HEK293T (cell line): ENCODE measurements around the gene RNF141.

Source experiments
- CTCF ChIA-PET: fragments of 350-600 bp; formaldehyde crosslinking; extraction: SDS; loops from one replicate; lab custom pipeline; 2021; ENCODE audit warnings: antibody characterized with exemption, inconsistent platforms; lab: Yijun Ruan, JAX
- POLR2A ChIA-PET: fragments of 350-600 bp; formaldehyde crosslinking; extraction: SDS; loops from one replicate; lab custom pipeline; 2020; ENCODE audit warnings: antibody characterized with exemption, inconsistent platforms; lab: Yijun Ruan, JAX
- DNase-seq: peaks from one replicate; pipeline ENCODE4 v3.0.0; 2012; ENCODE audit warnings: mixed read lengths; ENCODE audit errors: extremely low spot score
- ARNT ChIP-seq: fragments of 450-650 bp; IDR thresholded peaks from 2 replicates; pipeline ENCODE4 v1.6.1; 2017; ENCODE audit warnings: mild to moderate bottlenecking
- BHLHE40 ChIP-seq: fragments of 450-650 bp; IDR thresholded peaks from 2 replicates; pipeline ENCODE4 v1.6.1; 2016; ENCODE audit warnings: mild to moderate bottlenecking, moderate library complexity, borderline replicate concordance
- CTBP1 ChIP-seq: fragments of 450-650 bp; IDR thresholded peaks from 2 replicates; pipeline ENCODE4 v1.6.1; 2016; ENCODE audit warnings: borderline replicate concordance
- ELF4 ChIP-seq: fragments of 450-650 bp; IDR thresholded peaks from 2 replicates; pipeline ENCODE4 v1.6.1; 2017; ENCODE audit warnings: antibody characterized with exemption
- FOXA1 ChIP-seq: fragments of 450-650 bp; IDR thresholded peaks from 2 replicates; pipeline ENCODE4 v1.6.1; 2016; ENCODE audit warnings: mild to moderate bottlenecking
- FOXK2 ChIP-seq: fragments of 450-650 bp; IDR thresholded peaks from 2 replicates; pipeline ENCODE4 v1.6.1; 2016; ENCODE audit warnings: mild to moderate bottlenecking
- FOXM1 ChIP-seq: fragments of 450-650 bp; IDR thresholded peaks from 2 replicates; pipeline ENCODE4 v1.6.1; 2017; ENCODE audit warnings: mild to moderate bottlenecking, borderline replicate concordance
- HDGF ChIP-seq: fragments of 450-650 bp; IDR thresholded peaks from 2 replicates; pipeline ENCODE4 v1.6.1; 2017; ENCODE audit warnings: antibody characterized with exemption, borderline replicate concordance
- L3MBTL2 ChIP-seq: fragments of 450-650 bp; conservative IDR thresholded peaks from 2 replicates; pipeline ENCODE4 v1.6.1; 2016; ENCODE audit warnings: mild to moderate bottlenecking
- LEF1 ChIP-seq: fragments of 450-650 bp; IDR thresholded peaks from 2 replicates; pipeline ENCODE4 v1.6.1; 2017; ENCODE audit warnings: mild to moderate bottlenecking, borderline replicate concordance
- NFRKB ChIP-seq: fragments of 450-650 bp; IDR thresholded peaks from 2 replicates; pipeline ENCODE4 v1.6.1; 2016; ENCODE audit warnings: mild to moderate bottlenecking, moderate library complexity
- PKNOX1 ChIP-seq: fragments of 450-650 bp; IDR thresholded peaks from 2 replicates; pipeline ENCODE4 v1.6.1; 2016
- SP1 ChIP-seq: fragments of 450-650 bp; IDR thresholded peaks from 2 replicates; pipeline ENCODE4 v1.6.1; 2017
- SUZ12 ChIP-seq: fragments of 450-650 bp; IDR thresholded peaks from 2 replicates; pipeline ENCODE4 v1.6.1; 2016; ENCODE audit warnings: mild to moderate bottlenecking
- TARDBP ChIP-seq: fragments of 450-650 bp; IDR thresholded peaks from 2 replicates; pipeline ENCODE4 v1.6.1; 2016
- ZNF384 ChIP-seq: fragments of 450-650 bp; IDR thresholded peaks from 2 replicates; pipeline ENCODE4 v1.6.1; 2016

RNF141 gene

GRCh38 chr11:10515418-10515817 lies 25.6 kb downstream of the RNF141 start:
- TF ChIP-seq HDGF = no peak
- no peak for TF ChIP-seq SUZ12
- no peak for TF ChIP-seq NFRKB
- no peak for TF ChIP-seq SP1
- no peak for TF ChIP-seq FOXA1
- TF ChIP-seq CTBP1 = no peak
- no peak for TF ChIP-seq L3MBTL2
- TF ChIP-seq BHLHE40 = no peak
- no peak for TF ChIP-seq PKNOX1
- no peak for TF ChIP-seq ZNF384
- TF ChIP-seq ELF4 = no peak
- no peak for TF ChIP-seq FOXM1
- no peak for TF ChIP-seq FOXK2
- TF ChIP-seq TARDBP = no peak
- DNase-seq = no peak
- CTCF ChIA-PET = interaction anchor here (1.1 kb wide), 1 partner anchor 25 kb away, joined by 4 read pairs; the partner anchor contains the start of gene RNF141
- POLR2A ChIA-PET = no interaction called here

GRCh38 chr11:10514709-10515108 lies 26.3 kb downstream of the RNF141 start:
- POLR2A ChIA-PET = no interaction called here

GRCh38 chr11:10514202-10514601 lies 26.8 kb downstream of the RNF141 start:
- no peak for TF ChIP-seq BHLHE40
- TF ChIP-seq ARNT = no peak
- no peak for TF ChIP-seq FOXA1
- TF ChIP-seq SUZ12 = no peak
- no peak for TF ChIP-seq FOXM1
- TF ChIP-seq SP1 = no peak
- no peak for TF ChIP-seq L3MBTL2
- TF ChIP-seq LEF1 = no peak
- no peak for DNase-seq
- CTCF ChIA-PET = no interaction called here
- POLR2A ChIA-PET = no interaction called here

More at GRCh38 chr11:10514709-10515108, 26.3 kb downstream of the RNF141 start:
- DNase-seq = no peak
- TF ChIP-seq ARNT = no peak
- TF ChIP-seq SUZ12 = no peak
- TF ChIP-seq ZNF384 = no peak
- CTCF ChIA-PET = no interaction called here

- POLR2A ChIA-PET = no interaction called here
- no peak for TF ChIP-seq ELF4
- TF ChIP-seq LEF1 = no peak
- no peak for TF ChIP-seq BHLHE40
- TF ChIP-seq TARDBP = no peak
- TF ChIP-seq NFRKB = no peak
- no peak for TF ChIP-seq FOXK2
- no peak for TF ChIP-seq SP1
- CTCF ChIA-PET = no interaction called here
- no peak for DNase-seq
These were observed 29.8 kb downstream of the RNF141 start for GRCh38 chr11:10511181-10511621.

GRCh38 chr11:10506008-10506370 lies 35.0 kb downstream of the RNF141 start:
- ChIA-PET POLR2A (interaction anchor here (0.6 kb wide), 1 partner anchor 608 kb away, joined by 3 read pairs; no protein-coding TSS in a partner anchor), CTCF (no interaction called here)
- no peak for DNase-seq
- TF ChIP-seq ZNF384 = no peak
- TF ChIP-seq FOXA1 = no peak
- no peak for TF ChIP-seq SUZ12
- TF ChIP-seq SP1 = no peak
- TF ChIP-seq FOXM1 = no peak
- TF ChIP-seq NFRKB = no peak
- TF ChIP-seq BHLHE40 = no peak
- TF ChIP-seq PKNOX1 = no peak
- no peak for TF ChIP-seq ELF4
- TF ChIP-seq TARDBP = no peak
- TF ChIP-seq FOXK2 = no peak
- TF ChIP-seq LEF1 = no peak
- TF ChIP-seq CTBP1 = no peak
- TF ChIP-seq L3MBTL2 = no peak
- TF ChIP-seq ARNT = no peak
- no peak for TF ChIP-seq HDGF

GRCh38 chr11:10505278-10506007 lies 35.5 kb downstream of the RNF141 start:
- CTCF ChIA-PET = no interaction called here
- TF ChIP-seq NFRKB (no peak), LEF1 (no peak), FOXA1 (no peak), L3MBTL2 (no peak), CTBP1 (no peak), SUZ12 (no peak), ARNT (no peak), SP1 (no peak)
- no peak for DNase-seq
- POLR2A ChIA-PET = interaction anchor here (0.6 kb wide), 1 partner anchor 607 kb away, joined by 3 read pairs; no protein-coding TSS in a partner anchor

- DNase-seq = no peak
- ChIA-PET POLR2A (no interaction called here), CTCF (no interaction called here)
- no peak for TF ChIP-seq SUZ12
- no peak for TF ChIP-seq L3MBTL2
- TF ChIP-seq LEF1 = no peak
- no peak for TF ChIP-seq NFRKB
- no peak for TF ChIP-seq FOXA1
- no peak for TF ChIP-seq ELF4
- TF ChIP-seq TARDBP = no peak
- TF ChIP-seq FOXM1 = no peak
- TF ChIP-seq SP1 = no peak
- no peak for TF ChIP-seq HDGF
- TF ChIP-seq ARNT = no peak
These were observed 36.5 kb downstream of the RNF141 start for GRCh38 chr11:10504490-10504889.
